CD4-positive, alpha-beta memory T cell (primary cell): Measurements from ENCODE around the gene DUSP12. TPM values are rescaled to one million over a fixed set of nuclear protein-coding genes. Genes with fewer than 3 reads are reported as not detected.
A peak's percentile ranks its signal among the peaks of the same experiment; 100 is the strongest.

Experiments
- CTCF ChIA-PET: fragments of 350-600 bp; sonication (Branson Sonifier 250); formaldehyde crosslinking; loops from one replicate; lab custom pipeline; 2021; ENCODE audit warnings: inconsistent platforms; ENCODE audit not compliant: partially characterized antibody; lab: Charles Lee
- POLR2A ChIA-PET: fragments of 350-600 bp; sonication (Branson Sonifier 250); formaldehyde crosslinking; loops from one replicate; lab custom pipeline; 2021; ENCODE audit not compliant: partially characterized antibody; lab: Charles Lee
- DNase-seq, 5 donors: peaks; one replicate each; pipeline versions ENCODE4 v3.0.0 to v3.0.0-alpha.2; 2020 to 2022; ENCODE audit warnings: mixed read lengths in 1 of 5
- H3K27ac ChIP-seq: one replicate; pipeline ENCODE4 v1.7.0; 2013; ENCODE audit warnings: low read depth, low read length
- H3K27me3 ChIP-seq: 2 replicates; pipeline ENCODE4 v1.7.0; 2013; ENCODE audit warnings: mild to moderate bottlenecking, low read length, moderate library complexity; ENCODE audit not compliant: insufficient read depth
- H3K36me3 ChIP-seq: 2 replicates; pipeline ENCODE4 v1.7.0; 2013; ENCODE audit warnings: mild to moderate bottlenecking, low read length, moderate library complexity; ENCODE audit not compliant: insufficient read depth
- H3K4me1 ChIP-seq: 2 replicates; pipeline ENCODE4 v1.7.0; 2013; ENCODE audit warnings: mild to moderate bottlenecking, low read length, moderate library complexity; ENCODE audit not compliant: insufficient read depth
- H3K4me3 ChIP-seq, 2 donors: one replicate each; pipeline ENCODE4 v1.7.0; 2013; ENCODE audit warnings: low read length in 2 of 2, mild to moderate bottlenecking in 1 of 2
- H3K9me3 ChIP-seq, 2 donors: one replicate each; pipeline ENCODE4 v1.7.0; 2013; ENCODE audit warnings: low read length in 2 of 2, control low read depth in 1 of 2; ENCODE audit not compliant: control insufficient read depth in 1 of 2
- H3K27ac Mint-ChIP-seq, 7 donors: one replicate each; pipeline ENCODE4 v1.8.0; 2020 to 2021; ENCODE audit warnings: mixed read lengths in 7 of 7, mild to moderate bottlenecking in 6 of 7, inconsistent platforms in 3 of 7, moderate library complexity in 3 of 7
- H3K27me3 Mint-ChIP-seq, 2 donors: one replicate each; pipeline ENCODE4 v1.8.0; 2020 to 2021; ENCODE audit warnings: mixed read lengths in 2 of 2
- H3K36me3 Mint-ChIP-seq, 2 donors: one replicate each; pipeline ENCODE4 v1.8.0; 2020 to 2021; ENCODE audit warnings: mixed read lengths in 2 of 2, inconsistent platforms in 1 of 2, mild to moderate bottlenecking in 1 of 2
- H3K4me1 Mint-ChIP-seq, 4 donors: one replicate each; pipeline ENCODE4 v1.8.0; 2020 to 2021; ENCODE audit warnings: mixed read lengths in 4 of 4, mild to moderate bottlenecking in 1 of 4
- H3K4me3 Mint-ChIP-seq, 8 donors: one replicate each; pipeline ENCODE4 v1.8.0; 2020 to 2021; ENCODE audit warnings: mixed read lengths in 8 of 8, mild to moderate bottlenecking in 7 of 8, moderate library complexity in 6 of 8, inconsistent platforms in 3 of 8
- H3K9me3 Mint-ChIP-seq, 8 donors: one replicate each; pipeline ENCODE4 v1.8.0; 2020 to 2021; ENCODE audit warnings: mixed read lengths in 8 of 8, mild to moderate bottlenecking in 5 of 8, inconsistent platforms in 3 of 8, moderate library complexity in 1 of 8
- intact Hi-C: fragments of 100-400 bp; cut with micrococcal nuclease; formaldehyde crosslinking; loops from one replicate; pipeline ENCODE4 v1.15.1; 2023
- polyA plus RNA-seq, 2 donors: library from polyadenylated mRNA; unstranded; fragments of 300-500 nt; fragmentation: Illumina TruSeq; gene quantifications; one replicate each; pipeline ENCODE4 v1.2.3, GENCODE V29; 2021
- total RNA-seq, 2 experiments: library from RNA; stranded (reverse); gene quantifications; one replicate each; pipeline ENCODE4 v1.2.3, GENCODE V29; 2021

The DUSP12 gene
- total and polyA plus RNA-seq, 4 experiments from 2014 or later: 30.4 to 86.5 (median 42.7) TPM

DNA sequence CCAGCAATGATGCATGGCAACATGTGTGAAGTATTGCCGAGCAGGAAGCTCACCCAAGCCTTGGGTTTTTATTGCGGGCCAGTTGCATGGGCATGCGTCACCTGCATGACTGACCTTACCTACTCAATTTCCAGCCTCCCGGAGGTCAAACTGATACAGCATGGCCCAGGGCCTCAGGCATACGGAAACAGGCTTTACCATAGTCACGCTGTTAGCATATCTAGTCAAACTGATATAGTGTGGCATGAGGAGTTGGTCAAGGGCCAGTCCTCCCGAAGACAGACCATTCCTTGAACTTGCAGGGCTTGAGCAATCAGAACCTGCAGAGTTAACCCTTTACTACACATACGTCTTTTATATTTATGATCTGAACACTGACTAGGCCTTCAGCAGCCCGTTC is 6.4 kb upstream of the DUSP12 start:
- intact Hi-C loops: loop anchor here (10.0 kb wide), 1 partner anchor 518 kb away; the partner anchor contains the start of genes APOA2 and TOMM40L
- ChIA-PET CTCF (interaction anchor here (1.1 to 8.0 kb wide), 4 partner anchors 10 to 259 kb away, joined by 4 to 103 read pairs (median 22); no protein-coding TSS in a partner anchor), POLR2A (no interaction called here)
- H3K36me3 Mint-ChIP-seq: no peaks in the 10 kb centered on the region
- no peak overlapping the region for H3K4me3 Mint-ChIP-seq
- H3K9me3 Mint-ChIP-seq: no peaks in the 10 kb centered on the region
- Histone ChIP-seq H3K36me3 (no peaks in the 10 kb centered on the region), H3K4me1 (peaks cover 22% of the 10 kb centered on the region), H3K4me3 (no peak overlapping the region), H3K9me3 (no peaks in the 10 kb centered on the region), H3K27me3 (no peaks in the 10 kb centered on the region), H3K27ac (no peak overlapping the region)
- peaks cover 1 to 7% of the 10 kb centered on the region in 2 donors for H3K27me3 Mint-ChIP-seq
- DNase-seq: no peak
- no peak overlapping the region for H3K27ac Mint-ChIP-seq
- H3K4me1 Mint-ChIP-seq: peaks cover 6 to 34% (median 23%) of the 10 kb centered on the region in 4 donors

DNA sequence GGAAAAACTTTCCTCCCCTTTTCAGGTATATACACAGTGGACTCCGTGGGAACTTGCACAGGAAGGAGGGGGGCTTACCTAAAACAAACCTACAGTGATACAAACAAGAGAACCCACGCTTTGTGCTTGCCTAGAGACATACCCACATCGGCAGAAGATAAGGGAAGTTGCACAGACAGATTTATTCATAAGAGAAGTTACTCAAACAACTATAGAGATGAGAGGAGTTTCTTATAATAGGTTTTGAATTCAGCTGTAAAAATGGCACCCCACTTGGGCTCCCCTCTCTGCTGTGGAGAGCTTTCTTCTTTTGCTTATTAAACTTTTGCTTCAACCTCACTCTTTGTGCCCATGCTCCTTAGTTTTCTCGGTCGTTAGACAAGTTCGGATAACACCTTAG is 1.8 kb upstream of the DUSP12 start:
- ChIA-PET POLR2A (interaction anchor here (3.7 kb wide), 1 partner anchor 21 kb away, joined by 67 read pairs; no protein-coding TSS in a partner anchor), CTCF (interaction anchor here (0.9 to 2.5 kb wide), 4 partner anchors 9 to 260 kb away, joined by 3 to 12 read pairs (median 4); no protein-coding TSS in a partner anchor)
- H3K9me3 Mint-ChIP-seq: no peaks in the 10 kb centered on the region
- H3K4me1 Mint-ChIP-seq: peaks cover 13 to 31% (median 23%) of the 10 kb centered on the region in 4 donors
- Histone ChIP-seq H3K9me3 (no peaks in the 10 kb centered on the region), H3K27ac (no peak overlapping the region), H3K4me1 (peaks cover 19% of the 10 kb centered on the region), H3K36me3 (peaks cover 2% of the 10 kb centered on the region), H3K27me3 (no peaks in the 10 kb centered on the region), H3K4me3 (no peak overlapping the region)
- DNase-seq: no peak
- H3K27me3 Mint-ChIP-seq: peaks cover 1 to 7% of the 10 kb centered on the region in 2 donors
- H3K27ac Mint-ChIP-seq: peak overlapping the region in 1 of 7 donors; percentile 54
- intact Hi-C loops: loop anchor here (10.0 kb wide), 1 partner anchor 523 kb away; the partner anchor contains the start of genes APOA2 and TOMM40L
- peaks cover 3 to 17% of the 10 kb centered on the region in 2 donors for H3K36me3 Mint-ChIP-seq
- H3K4me3 Mint-ChIP-seq: peak overlapping the region in 3 of 8 donors; percentile 3 to 67 (median 19)

DNA sequence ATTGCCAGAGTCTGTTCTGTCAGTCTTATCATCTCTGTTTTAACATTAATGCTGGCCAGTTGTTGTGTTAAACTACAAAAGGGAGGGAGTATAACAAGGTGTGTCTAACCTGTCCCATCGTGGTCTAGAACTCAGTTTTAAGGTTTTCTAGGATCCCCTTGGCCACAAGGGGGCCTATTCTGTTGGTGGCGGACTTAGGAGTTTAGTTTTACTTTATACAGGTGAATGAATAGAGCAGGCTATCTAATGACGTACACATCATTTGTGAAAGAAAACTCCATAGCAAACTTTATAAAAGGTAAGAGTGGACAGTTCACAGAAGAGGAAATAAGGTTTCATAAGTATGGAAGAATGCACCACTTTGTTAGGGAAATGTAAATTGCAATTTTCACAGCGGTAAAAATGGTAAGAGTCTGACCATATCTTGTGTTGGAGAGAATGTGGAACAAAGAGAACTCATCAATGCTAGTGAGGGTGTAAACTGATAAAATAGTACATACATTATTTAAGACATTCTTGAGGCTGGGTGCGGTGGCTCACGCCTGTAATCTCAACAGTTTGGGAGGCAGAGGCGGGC is 14.0 kb downstream of the DUSP12 start:
- H3K36me3 Mint-ChIP-seq: peaks cover 3 to 12% of the 10 kb centered on the region in 2 donors
- DNase-seq: peak; percentile 49 to 59 (median 56)
- Histone ChIP-seq H3K4me3 (peak overlapping the region in 1 of 2 donors; percentile 1), H3K27me3 (no peaks in the 10 kb centered on the region), H3K27ac (no peak overlapping the region), H3K4me1 (peaks cover 39% of the 10 kb centered on the region), H3K9me3 (no peaks in the 10 kb centered on the region), H3K36me3 (peaks cover 3% of the 10 kb centered on the region)
- peak overlapping the region; percentile 64 to 80 (median 68) for H3K4me3 Mint-ChIP-seq
- intact Hi-C loops: loop anchor here (1.0 to 10.0 kb wide), 2 partner anchors 274 to 369 kb away; no protein-coding TSS in a partner anchor
- H3K9me3 Mint-ChIP-seq: no peaks in the 10 kb centered on the region
- H3K4me1 Mint-ChIP-seq: peaks cover 20 to 39% (median 29%) of the 10 kb centered on the region in 4 donors
- no peaks in the 10 kb centered on the region for H3K27me3 Mint-ChIP-seq
- ChIA-PET CTCF (interaction anchor here (0.9 to 7.8 kb wide), 8 partner anchors 9 to 277 kb away, joined by 4 to 63 read pairs (median 7); partner anchors contain the start of gene DUSP12), POLR2A (interaction anchor here (3.4 kb wide), 1 partner anchor 14 kb away, joined by 13 read pairs; the partner anchor contains the start of gene DUSP12)
- H3K27ac Mint-ChIP-seq: peak overlapping the region; percentile 51 to 85 (median 77)

DNA sequence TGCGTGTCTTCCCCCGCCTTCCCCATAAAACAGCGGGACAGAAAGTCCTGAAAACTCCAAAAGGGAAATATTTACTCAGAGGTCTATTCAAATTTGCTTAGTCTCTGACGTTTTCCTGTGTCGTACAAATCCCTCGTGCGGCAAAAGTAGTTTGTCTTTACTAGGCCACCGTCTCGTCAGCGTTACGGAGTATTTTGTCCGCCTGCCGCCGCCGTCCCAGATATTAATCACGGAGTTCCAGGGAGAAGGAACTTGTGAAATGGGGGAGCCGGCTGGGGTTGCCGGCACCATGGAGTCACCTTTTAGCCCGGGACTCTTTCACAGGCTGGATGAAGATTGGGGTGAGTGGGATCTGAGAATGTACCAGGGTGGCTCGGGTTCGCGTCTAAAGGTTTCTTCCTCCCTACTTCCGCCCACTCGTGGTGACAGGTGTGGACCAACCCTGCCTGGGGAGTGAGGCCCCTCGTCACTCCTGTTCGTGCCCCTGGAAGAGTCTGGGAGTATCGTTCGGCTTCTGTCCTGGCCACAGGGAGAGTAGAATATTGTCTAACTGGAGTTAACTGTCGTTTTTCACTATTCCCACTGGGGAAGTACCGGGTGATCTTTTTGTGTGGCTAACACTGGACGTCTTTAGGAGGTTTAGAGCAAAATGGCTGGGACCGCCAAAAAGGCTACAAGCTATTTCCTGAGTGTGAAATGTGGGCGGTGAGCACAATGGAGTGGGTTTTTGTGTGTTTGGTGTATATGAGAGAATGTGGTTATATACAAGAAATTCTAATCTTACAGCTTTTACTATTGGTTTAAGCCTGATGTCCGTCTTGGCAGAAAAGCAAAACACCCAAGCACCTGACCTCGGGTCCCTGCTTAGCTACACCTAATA is 16.8 kb downstream of the DUSP12 start, which contains the start of gene ATF6:
Gene ATF6 (plus strand): TSS at position 219 of the 880 bp plus-strand sequence. CDS start 41 bp downstream, at position 260.
- DNase-seq: peak; percentile 77 to 85 (median 82)
- Histone ChIP-seq H3K9me3 (no peaks in the 10 kb centered on the region), H3K4me1 (peaks cover 58% of the 10 kb centered on the region), H3K27ac (peak within 1 kb of the TSS; percentile 88), H3K4me3 (peak within 1 kb of the TSS; percentile 89 to 90), H3K36me3 (no peaks in the 10 kb centered on the region), H3K27me3 (no peaks in the 10 kb centered on the region)
- no peaks in the 10 kb centered on the region for H3K9me3 Mint-ChIP-seq
- H3K4me3 Mint-ChIP-seq: peak within 1 kb of the TSS; percentile 95 to 100 (median 99)
- no peaks in the 10 kb centered on the region for H3K27me3 Mint-ChIP-seq
- ChIA-PET POLR2A (interaction anchor here (1.6 kb wide), 2 partner anchors 17 to 39 kb away, joined by 5 to 7 read pairs; partner anchors contain the start of gene DUSP12), CTCF (interaction anchor here (1.0 to 1.8 kb wide), 2 partner anchors 12 to 271 kb away, joined by 3 to 5 read pairs; no protein-coding TSS in a partner anchor)
- H3K36me3 Mint-ChIP-seq: peaks cover 0 to 9% of the 10 kb centered on the region in 2 donors
- H3K4me1 Mint-ChIP-seq: peaks cover 29 to 50% (median 41%) of the 10 kb centered on the region in 4 donors
- peak within 1 kb of the TSS; percentile 97 to 99 (median 98) for H3K27ac Mint-ChIP-seq
- intact Hi-C loops: loop anchor here (2.0 to 10.0 kb wide), 3 partner anchors 40 to 372 kb away; partner anchors contain the start of gene OLFML2B

DNA sequence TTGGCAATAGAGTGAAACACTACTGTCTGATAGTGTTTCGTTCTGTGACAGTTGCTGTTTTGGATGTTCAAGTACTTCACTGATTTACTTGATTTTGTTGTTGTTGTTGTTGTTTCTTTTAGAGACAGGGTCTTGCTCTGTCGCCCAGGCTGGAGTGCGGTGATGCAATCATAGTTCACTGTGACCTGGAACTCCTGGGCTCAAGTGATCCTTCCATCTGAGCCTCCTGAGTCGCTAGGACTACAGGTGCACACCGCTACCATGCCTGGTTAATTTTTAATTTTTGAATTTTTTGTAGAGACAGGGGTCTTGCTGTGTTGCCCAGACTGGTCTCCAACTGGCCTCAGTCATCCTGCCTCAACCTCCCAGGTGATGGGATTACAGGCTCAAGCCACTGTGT is 18.9 kb downstream of the DUSP12 start:
- Mint-ChIP-seq H3K9me3 (no peaks in the 10 kb centered on the region), H3K4me3 (peak overlapping the region in 5 of 8 donors; percentile 50 to 99 (median 54)), H3K27me3 (no peaks in the 10 kb centered on the region), H3K27ac (peak overlapping the region in 4 of 7 donors; percentile 20 to 82 (median 58)), H3K36me3 (peaks cover 0 to 9% of the 10 kb centered on the region in 2 donors), H3K4me1 (peaks cover 29 to 48% (median 40%) of the 10 kb centered on the region in 4 donors)
- no peaks in the 10 kb centered on the region for H3K9me3 ChIP-seq
- H3K36me3 ChIP-seq: no peaks in the 10 kb centered on the region
- ChIA-PET CTCF (no interaction called here), POLR2A (no interaction called here)
- intact Hi-C loops: loop anchor here (5.0 to 10.0 kb wide), 2 partner anchors 254 to 374 kb away; partner anchors contain the start of gene OLFML2B
- no peaks in the 10 kb centered on the region for H3K27me3 ChIP-seq
- peaks cover 76% of the 10 kb centered on the region for H3K4me1 ChIP-seq
- H3K4me3 ChIP-seq: no peak overlapping the region
- no peak overlapping the region for H3K27ac ChIP-seq
- no peak for DNase-seq

DNA sequence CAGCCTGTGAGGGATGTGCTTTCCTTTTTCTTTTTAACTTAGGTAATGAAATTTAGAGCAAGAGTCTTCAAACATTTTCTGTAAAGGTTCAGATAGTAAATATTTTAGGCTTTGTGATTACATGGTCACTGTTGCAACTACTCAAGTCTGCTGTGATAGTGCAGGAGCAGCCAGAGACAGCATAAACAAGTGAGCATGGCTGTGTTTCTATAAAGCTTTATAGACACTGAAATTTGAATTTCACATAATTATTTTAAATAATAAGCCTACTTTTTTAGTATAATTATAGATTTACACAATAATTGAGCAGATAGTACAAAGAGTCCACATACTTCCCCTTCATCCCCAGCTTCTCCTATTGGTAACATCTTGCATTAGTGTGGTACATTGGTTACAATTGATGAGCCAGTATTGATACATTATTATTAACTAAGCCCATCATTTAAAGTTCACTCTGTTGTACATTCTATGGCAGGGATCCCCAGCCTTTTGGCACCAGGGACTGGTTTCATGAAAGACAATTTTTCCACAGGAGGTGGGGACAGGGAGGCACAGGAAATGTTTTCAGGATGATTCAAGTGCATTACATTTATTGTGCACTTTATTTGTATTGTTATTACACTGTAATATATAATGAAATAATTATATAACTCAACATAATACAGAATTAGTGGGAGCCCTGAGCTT is 19.5 kb downstream of the DUSP12 start:
- H3K4me1 ChIP-seq: peaks cover 77% of the 10 kb centered on the region
- DNase-seq: no peak
- no peaks in the 10 kb centered on the region for H3K9me3 ChIP-seq
- H3K4me3 ChIP-seq: no peak overlapping the region
- peaks cover 0 to 9% of the 10 kb centered on the region in 2 donors for H3K36me3 Mint-ChIP-seq
- H3K27me3 Mint-ChIP-seq: no peaks in the 10 kb centered on the region
- H3K9me3 Mint-ChIP-seq: no peaks in the 10 kb centered on the region
- H3K4me1 Mint-ChIP-seq: peaks cover 29 to 44% (median 38%) of the 10 kb centered on the region in 4 donors
- ChIA-PET POLR2A (no interaction called here), CTCF (no interaction called here)
- intact Hi-C loops: loop anchor here (5.0 to 10.0 kb wide), 2 partner anchors 253 to 374 kb away; partner anchors contain the start of gene OLFML2B
- H3K27me3 ChIP-seq: no peaks in the 10 kb centered on the region
- no peaks in the 10 kb centered on the region for H3K36me3 ChIP-seq
- peak overlapping the region in 1 of 7 donors; percentile 29 for H3K27ac Mint-ChIP-seq
- H3K27ac ChIP-seq: no peak overlapping the region
- H3K4me3 Mint-ChIP-seq: peak overlapping the region in 3 of 8 donors; percentile 9 to 38 (median 37)
